HG03378 (cell line): Measurements from ENCODE around the gene MARK3.

Experiments
- ATAC-seq: cut with Tn5 transposase; IDR thresholded peaks from one replicate; pipeline ENCODE4 v1.9.1; 2021; ENCODE audit warnings: mild to moderate bottlenecking, moderate library complexity; ENCODE audit not compliant: unreplicated experiment

Gene MARK3

DNA sequence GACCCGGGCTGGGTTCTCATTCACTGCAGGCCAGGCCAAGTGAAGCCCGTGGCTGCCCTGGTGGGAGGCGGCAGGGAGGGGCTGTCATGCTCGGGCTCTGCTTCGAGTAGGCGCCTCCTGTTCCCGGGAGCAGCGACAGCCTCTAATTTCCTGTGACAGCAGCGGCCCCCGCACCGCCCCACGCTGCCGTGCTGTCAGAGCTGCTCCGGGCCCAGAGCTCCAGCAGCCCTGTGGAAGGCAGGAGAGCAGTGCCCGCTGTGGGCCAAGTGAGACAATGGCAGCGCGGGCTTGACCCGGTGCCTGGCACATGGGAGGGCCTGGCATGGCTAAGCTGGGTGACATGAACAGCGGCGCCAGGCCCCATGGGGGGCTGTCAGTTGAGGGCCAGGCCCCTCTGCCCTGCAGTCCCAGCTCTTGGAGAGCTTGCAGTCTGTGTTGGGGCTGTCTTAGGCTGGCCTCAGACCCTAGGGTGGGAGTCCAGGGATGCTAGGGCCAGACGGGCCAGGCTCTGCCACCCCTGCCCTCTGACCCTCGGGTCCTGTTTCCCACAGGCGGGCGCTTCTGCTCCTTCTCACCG, 148.9 kb downstream of the MARK3 start:
- no peak for ATAC-seq

DNA sequence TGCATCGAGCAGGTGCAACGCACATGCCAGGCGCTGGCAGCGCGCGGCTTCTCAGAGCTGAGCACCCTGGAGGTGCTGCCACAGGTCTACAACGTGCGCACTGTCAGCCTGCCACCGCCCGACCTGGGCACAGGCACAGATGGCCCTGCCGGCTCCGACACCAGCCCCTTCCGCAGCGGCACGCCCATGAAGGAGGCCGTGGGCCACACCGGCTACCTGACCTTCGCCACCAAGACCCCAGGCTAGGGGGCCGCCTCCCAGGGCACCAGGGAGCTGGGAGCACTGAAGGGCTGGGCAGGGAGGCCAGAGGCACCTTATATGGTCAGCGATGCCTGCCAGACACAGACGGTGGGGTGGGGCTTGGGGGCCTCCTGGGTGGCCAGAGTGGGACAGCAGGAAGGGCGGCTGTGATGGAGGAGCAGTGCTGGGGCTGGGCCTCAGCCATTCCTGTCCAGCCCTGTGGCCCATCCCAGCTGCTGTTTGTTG, 149.4 kb downstream of the MARK3 start:
- no peak for ATAC-seq

DNA sequence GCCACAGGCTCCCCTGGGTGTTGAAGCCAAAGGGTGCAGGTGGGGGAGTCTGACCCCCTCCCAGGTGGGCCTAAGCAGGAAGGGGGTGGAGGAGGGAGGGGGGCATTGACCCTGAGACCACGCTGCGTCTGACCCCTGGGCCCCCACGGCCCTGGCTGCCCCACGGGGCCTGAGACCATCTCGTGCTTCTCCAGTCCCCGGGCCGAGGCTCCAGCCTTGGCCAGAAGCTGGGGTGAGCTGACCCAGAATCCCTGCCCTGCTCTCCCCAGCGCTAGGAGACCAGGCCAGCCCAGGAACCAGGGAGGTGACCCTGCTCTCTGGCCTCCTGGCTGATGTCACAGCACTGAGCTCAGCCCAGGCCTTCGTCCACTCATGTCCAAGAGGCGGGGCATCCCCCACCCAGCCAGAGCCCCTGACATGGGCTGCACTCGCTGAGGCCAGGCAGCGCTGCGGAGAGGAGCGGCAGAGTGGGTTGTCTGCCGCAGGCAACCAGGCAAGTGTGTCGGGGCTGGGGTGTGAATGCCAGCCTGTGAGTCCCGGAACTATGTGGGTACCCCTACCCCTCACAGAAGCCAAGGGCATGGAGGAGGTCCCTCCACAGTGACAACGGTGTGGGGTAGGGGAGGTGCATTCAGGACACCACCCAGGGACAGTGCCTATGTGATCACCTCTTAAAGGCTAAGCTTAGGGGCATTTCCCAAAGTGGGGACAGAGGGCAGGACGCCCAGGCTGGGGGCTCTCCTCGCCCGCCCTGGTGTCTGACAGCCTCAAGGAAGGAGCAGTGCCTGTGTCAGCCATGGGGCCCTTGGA, 150.1 kb downstream of the MARK3 start:
- ATAC-seq, result no peak

DNA sequence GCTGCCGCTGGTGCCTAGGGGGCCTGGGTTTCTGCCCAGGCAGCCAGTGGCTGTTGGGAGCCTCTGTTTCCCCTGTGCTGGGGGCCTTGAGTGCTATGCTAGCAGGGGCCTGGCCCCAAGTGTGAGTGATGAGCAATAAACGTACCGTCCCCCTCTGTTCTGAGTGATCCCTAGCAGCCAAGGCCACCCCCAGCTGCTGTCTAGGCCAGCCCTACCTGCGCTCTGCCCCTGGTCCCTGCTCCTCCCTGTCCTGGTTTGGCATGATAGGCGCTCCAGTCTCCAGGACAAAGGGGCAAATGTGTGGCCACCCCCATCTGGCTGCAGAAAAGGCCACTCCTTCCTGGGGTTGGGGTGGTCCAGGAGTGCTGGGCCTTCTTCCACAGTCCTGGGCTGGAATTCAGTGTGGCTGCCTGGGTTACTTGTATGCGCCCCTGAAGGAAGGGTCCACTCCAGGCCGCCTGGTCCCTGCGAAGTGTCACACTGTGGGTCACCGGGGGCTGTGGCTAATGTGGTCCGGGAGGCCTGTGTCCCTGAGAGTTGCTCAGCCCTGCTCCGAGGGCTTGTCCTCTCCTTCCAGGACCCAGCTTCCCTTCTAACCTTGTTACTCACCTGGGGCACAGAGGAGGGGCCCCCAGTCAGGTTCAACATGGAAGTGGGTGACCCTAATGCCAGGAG, 150.8 kb downstream of the MARK3 start:
- ATAC-seq, result no peak

DNA sequence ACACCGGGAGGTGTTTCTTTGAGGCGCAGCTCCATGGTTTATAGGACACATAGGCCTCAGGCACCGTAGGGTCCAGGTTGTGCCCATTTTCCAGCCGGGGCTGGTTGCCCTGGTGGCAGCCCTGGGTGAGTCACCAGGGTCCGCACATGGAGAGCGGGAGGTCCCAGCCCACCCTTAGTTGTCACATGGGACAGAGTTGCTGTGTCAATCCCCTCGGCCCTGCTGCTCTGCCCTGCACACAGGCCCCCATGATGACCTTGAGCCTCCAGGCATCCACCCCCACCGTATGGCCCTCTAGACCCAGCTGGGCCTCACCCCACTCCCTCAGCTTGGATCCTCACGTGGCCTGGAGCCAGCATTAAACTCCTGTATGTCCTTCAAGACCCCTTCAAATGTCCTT, 151.5 kb downstream of the MARK3 start:
- no peak for ATAC-seq

DNA sequence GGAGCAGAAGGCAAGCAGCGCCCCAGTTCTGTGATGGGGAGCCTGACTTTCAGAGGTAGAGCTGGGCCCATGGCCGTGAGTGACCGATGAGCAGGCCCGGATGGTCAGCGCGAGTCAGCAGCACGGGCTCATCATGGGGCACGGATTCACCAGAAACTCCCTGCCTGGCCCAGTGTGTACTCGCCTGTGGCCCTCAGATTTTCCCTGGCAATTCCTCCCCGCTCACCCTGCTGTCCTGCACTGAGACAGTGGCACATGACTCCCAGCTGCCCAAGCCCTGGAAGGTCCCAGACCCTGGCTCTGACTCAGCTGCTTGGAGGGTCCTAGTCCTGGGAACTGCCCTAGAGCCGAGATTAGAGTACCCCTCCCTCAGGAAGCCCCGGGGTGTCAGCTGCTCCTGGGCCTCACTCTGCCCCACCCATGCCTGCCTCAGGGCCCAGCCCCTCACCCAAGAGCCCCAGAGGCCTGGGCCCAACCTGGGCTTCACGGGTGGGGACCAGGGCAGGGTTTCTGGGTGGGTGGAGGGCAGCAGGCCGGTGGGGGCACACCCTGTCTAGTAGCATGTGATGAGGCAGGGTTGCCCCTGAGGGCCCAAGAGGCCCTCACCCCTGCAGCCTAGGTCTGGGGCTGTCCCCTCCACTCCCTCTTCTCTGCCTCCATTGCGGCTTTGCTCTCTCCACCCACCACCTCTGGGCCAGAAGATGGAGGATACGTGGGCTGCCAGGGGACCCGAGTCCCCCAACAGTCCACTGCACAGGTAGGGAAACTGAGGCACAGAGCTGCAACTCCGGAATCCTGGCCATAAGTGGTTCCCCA, 152.2 kb downstream of the MARK3 start:
- ATAC-seq, result no peak

DNA sequence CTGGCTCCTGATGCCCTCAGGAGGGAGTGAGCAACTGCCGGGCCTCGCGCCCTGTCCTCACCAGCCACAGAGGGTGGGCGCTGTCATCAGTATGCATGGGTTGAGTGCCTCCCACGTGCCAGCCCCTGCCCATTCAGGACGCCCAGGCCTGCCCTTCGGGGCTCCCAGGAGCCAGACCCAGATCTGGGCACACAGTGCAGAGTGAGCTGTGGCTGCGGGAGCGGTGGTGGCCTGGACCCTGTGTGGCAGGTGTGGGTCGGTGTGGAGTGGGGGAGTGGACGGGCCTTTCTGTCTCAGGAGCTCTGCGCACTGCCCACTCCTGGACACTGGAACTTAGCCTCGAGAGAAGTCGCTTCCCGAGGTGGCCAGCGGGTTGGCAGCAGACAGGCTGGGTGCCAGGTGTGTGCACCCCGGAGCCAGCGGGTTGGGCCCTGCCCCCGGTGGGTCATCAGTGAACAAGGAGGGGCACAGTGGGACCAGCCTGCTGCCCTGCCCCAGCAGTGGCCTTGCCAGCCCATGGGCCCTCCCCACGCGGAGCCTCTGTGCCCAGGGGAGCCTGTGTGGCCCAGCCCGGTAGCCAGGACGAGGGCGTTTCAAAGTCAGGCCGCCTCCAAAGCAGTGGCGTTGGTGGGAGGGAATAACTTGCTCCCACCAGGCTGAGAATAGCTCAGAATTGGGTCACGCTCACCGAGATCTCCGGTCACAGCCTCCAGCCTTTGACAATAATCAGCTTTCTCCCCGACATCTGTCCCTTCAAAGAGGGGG, 153.3 kb downstream of the MARK3 start:
- no peak for ATAC-seq

DNA sequence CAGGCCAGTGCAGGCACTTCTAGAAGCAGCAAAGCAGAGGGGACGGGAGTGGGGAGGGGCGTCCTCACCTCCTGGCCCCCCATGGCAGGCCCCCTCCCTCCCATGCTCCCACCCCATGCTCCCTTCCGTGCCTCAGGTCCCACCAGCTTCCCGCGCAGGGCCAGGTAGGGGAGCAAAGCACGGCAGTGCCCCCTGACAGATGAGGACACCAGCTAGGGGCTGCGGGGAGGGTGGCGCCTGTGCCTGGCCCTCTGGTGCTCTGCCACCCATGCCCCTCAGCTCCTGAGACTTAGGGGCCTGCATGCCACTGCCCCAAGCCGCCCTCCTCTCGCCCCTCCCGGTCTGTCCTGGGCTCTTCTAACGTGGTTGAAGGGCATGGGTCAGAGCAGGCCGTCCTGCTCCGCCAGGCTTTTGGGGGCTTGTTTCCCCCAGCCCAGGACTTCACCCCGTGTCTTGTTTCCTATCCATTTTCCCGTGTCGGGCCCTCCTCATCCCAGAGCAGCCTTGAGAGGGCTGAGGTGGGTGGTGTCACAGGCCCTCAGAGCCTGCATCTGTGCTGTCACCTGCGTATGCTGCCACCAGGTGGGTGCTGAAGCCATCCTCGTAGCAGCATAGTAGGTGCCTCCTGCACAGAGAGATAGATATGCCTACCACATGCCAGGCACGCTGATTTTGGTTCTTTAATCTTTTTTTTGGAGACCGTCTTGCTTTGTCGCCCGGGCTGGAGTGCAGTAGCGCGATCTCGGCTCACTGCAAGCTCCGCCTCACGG, 154.0 kb downstream of the MARK3 start:
- ATAC-seq, result no peak

DNA sequence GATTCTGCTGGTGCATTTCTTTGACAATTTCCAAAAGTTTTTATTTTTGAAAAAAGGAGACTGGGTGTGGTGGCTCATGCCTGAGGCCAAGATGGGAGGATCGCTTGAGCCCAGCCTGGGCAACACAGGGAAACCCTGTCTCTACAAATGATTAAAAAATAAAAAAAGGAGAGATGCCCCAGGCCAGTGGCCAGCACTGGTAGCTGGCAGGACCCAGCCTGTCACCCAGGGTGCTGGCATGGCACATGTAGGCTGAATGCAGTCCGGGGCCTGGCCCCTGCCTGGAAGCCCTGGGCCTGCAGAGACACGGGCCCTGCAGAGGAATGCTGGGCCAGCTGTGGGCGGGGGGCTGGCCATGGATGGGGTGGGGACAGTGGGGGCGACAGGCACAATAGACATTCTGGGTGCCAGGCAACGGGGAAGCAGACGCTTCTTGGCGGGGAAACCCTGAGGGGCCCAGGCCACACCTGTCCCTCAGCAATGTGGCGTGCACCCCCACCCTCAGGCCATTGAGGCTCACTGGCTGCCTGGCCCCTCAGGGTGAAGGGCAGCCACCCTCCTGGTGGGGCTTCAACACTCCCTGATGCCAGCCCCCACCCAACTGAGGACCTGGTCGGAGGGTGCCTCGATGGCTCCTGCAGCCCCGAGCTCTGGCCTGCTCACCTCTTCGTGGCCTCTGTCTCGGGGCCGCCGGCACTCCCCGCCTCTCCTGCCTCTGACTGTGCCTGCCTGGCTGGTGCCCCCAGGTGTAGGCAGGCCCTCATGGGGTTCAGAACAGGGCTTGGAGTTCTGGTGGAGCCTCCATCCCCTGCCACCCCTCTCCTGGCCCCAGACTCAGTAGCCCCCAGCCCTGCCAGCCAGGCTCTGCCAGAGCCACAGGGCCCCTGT, 155.8 kb downstream of the MARK3 start:
- ATAC-seq, result no peak

DNA sequence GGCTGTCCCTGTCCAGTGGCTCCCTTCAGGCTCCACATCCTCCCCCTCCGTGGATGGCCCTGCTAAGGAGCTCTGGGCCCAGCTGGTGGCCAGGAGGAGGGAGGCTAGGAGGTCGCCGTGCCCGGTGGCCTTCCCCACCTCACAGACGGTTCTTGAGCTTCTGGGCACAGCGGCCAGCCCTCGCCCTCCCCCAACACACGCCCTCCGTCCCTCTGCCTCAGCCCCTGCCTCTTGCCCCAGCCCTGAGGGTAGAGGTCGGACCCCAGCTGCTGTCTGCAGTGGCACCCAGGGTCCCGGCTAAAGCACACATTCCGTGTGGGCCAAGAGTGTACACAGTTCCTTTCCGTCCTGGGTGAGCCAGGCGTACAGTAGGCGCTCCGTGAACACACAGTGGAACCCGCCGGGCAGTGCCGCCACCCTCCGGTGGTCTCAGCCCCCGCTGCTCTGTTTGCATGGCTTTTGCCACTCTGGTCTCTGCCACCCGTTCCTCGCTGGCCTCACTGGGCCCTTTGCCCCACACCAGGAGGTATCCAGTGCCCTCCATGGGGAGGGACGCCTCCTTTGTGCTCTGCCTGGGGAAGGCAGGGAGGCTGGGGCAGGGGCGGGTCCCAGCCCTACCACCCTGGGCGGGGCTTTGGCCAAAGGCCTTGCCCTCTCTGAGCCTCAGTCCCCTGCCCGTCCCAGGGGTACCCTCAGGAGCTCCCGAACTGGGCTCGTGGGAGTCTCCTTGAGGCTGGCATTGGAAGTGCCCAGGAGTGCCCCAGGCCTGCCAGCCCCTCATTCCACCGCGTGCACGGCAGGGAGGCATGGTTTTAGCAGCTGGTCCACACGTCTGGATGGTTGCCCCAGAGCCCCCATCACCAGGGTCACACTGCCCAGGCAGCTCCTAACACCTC, 156.7 kb downstream of the MARK3 start:
- ATAC-seq, result no peak

DNA sequence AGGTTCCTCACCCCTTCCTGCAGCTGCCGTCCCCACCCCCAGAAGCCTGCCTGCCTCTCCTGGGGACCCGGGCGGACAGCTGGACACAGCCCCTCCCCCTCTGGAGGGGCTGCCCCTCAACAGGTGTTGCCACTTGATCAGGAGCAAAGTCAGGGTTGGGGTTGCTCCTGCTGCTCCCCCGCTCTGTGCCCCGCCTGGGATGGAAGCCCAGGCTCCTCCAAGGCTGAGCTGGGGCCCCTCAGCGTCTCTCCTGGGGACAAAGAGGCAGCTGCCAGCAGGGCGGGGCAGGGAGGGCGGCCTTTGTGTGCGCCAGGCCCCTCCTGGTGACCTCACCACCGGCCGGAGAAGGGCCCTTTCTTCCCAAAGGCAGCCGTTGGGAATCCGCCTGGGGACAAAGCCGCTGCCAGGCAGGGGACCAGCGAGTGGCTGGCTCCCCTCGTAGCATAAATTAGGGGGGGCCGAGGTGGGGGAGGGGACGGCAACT, 157.4 kb downstream of the MARK3 start:
- no peak for ATAC-seq

DNA sequence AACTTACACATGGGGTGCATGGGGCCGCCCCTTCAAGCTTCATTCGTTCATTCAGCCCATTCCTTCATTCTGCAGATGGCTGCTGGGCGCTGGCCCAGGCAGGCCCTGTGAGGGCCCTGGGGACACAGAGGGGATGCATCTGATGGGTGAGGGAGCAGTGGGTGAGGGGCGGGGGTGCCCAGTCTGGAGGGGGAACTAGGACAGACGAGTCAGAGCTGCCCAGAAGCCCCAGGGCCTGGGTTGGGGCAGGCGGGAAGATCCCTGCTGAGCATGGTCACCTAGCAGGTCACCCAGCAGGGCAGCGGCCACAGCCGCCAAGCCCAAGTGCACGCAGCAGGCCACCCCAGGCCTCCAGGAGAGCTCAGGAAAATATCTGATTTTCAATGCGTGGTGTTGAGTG, 157.9 kb downstream of the MARK3 start:
- no peak for ATAC-seq

DNA sequence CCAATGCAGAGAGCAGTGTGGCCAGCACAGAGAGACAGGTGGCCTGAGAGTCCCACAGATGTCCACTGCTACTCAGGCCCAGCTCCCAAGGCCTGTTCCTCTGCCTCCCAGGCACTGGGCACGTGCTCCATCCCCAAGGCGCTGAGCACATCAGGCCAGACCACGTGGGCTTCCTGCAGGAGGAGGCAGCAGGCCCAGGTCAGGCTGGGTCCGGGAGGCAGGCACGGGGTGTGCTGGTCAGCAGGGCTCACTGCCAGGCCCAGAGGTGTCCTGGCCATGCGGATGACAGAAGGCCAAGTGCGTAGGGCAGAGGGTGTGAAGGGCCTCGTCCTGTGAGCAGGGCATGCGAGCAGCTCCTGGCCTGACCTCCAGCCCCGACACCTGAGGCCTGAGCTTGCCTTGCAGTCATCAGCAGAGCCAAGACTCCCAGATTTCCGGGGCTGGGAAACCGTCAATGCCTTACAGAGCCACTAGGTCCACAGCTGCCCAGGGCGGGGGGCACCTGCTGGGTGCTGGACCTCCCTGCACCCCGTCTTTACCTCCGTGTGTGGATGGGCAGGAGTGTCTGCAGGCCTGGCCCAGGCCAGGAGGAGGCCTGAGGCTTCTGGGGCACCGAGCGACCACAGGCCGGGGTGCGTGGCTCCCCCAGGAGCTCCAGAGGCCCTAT, 158.6 kb downstream of the MARK3 start:
- no peak for ATAC-seq

DNA sequence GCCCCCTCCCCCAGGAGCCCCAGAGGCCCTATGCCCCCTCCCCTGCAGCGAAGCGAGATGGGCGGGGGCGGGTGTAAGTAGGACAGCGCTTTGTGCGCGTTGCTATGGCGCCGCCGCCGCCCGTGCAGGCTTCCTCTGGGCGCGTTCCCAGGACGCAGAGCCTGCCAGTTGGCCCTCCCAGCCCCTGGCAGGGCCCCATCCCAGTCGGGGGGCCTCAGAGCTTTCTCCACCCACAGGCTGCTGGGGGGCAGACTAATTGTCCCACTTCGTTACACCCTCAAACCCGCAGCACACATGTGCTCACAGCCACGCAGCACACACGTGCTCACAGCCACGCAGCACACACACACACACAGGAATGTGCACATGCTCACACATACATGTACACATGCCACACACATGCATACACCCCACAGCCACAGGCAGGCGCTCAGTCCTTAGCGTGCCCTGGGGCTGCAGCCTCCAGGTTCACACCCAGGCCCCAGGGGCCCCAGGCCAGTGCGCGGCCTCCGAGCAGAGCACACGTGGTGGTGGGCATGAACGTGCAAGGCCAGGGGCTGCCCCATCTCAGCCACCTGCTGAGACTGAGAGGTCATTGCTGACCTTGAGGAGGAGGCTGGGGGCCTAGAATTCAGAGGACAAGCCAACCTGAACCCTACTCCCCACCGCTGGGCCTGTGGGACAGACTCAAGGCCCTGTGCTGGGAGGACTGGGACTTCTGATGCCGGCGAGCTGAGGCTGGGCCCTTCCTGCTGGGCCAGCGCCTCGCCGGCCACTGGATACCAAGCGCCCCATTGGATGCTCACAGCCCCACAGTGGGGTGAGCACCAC, 159.4 kb downstream of the MARK3 start:
- ATAC-seq, result no peak

DNA sequence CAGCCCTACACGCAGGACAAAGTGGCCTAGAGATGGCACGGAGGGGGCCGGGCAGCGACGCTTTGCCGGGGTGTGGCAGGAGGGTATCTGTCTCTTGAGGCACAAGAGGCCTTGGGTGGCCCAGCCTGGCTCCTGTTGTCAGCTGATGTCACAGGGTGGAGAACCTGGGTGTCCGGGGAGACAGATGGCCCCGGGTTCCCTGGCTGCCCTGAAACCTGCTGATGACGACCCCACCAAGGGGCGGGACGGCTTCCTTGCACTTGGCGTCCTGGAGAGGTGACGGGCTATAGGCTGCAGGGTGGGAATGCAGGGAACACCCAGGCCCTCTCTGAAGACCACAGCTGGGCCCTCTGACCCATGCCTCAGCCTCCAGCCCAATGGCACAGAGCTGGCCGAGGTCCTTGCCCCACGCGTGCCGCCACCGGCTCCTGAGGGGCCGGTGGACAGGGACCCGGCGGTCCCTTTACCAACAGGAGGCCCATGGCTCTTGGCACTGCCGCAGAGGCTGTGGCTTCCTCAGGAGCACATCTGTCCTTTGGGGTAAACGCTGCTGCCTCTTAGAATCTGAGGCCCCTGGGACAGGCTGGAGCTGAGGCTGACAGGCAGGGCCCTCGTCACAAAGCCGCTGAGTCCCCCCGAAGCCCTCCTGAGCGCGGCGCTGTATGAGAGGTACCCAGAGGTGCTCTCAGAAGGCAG, 160.2 kb downstream of the MARK3 start:
- no peak for ATAC-seq
